CD14-positive monocyte (primary cell): ENCODE data around the gene TOM1L2. TPM values are rescaled to one million over a fixed set of nuclear protein-coding genes. Genes with fewer than 3 reads are reported as not detected.
"Not testable (repeated sequence)": the region's sequence is repeated elsewhere in the genome, so short reads cannot be mapped to it uniquely, and the experiment has no call there.

Experiments
- DNase-seq, 3 donors: peaks; one replicate each; pipeline ENCODE4 v3.0.0-alpha.2; 2011 to 2022
- H2AFZ ChIP-seq: 2 replicates; pipeline ENCODE4 v1.6.0; 2012; ENCODE audit warnings: mild to moderate bottlenecking, low read depth, low read length, inconsistent platforms; ENCODE audit not compliant: insufficient read depth, poor library complexity, severe bottlenecking
- H3K27ac ChIP-seq, 2 donors: 1 replicate in 1 of 2; 2 replicates in 1 of 2; pipeline ENCODE4 v1.5.1; 2012 to 2013; ENCODE audit warnings: low read length in 2 of 2, control low read depth in 1 of 2, inconsistent platforms in 1 of 2, low read depth in 1 of 2, mild to moderate bottlenecking in 1 of 2
- H3K27me3 ChIP-seq, 2 donors: one replicate each; pipeline versions ENCODE4 v1.6.0 to v1.6.1; 2011 to 2013; ENCODE audit warnings: low read length in 2 of 2; ENCODE audit not compliant: control insufficient read depth in 2 of 2, insufficient read depth in 2 of 2
- H3K36me3 ChIP-seq, 2 donors: replicated peaks in 1 of 2; 1 replicate in 1 of 2; 2 replicates in 1 of 2; pipeline versions ENCODE4 v1.5.1 to v1.6.1; 2012 to 2013; ENCODE audit warnings: low read length in 2 of 2, control low read depth in 1 of 2, inconsistent platforms in 1 of 2, mild to moderate bottlenecking in 1 of 2; ENCODE audit not compliant: insufficient read depth in 2 of 2, control insufficient read depth in 1 of 2
- H3K4me1 ChIP-seq, 2 donors: 1 replicate in 1 of 2; 2 replicates in 1 of 2; pipeline versions ENCODE4 v1.5.1 to v1.6.1; 2012 to 2013; ENCODE audit warnings: low read length in 2 of 2, control low read depth in 1 of 2, inconsistent platforms in 1 of 2, mild to moderate bottlenecking in 1 of 2, moderate library complexity in 1 of 2; ENCODE audit not compliant: insufficient read depth in 2 of 2, control insufficient read depth in 1 of 2
- H3K4me2 ChIP-seq: replicated peaks from 2 replicates; pipeline ENCODE3; 2012; ENCODE audit warnings: low read length, moderate library complexity, mild to moderate bottlenecking; ENCODE audit not compliant: poor library complexity, severe bottlenecking; ENCODE audit errors: extremely low read depth
- H3K4me3 ChIP-seq, 3 experiments: fragments of 200-600 bp in 1 of 3; sonication (generic) in 1 of 3; replicated peaks in 1 of 3; 1 replicate in 2 of 3; 2 replicates in 1 of 3; pipeline ENCODE4 v1.5.1; 2011 to 2013; ENCODE audit warnings: low read length in 3 of 3, mild to moderate bottlenecking in 3 of 3, control low read depth in 2 of 3, low read depth in 2 of 3, inconsistent platforms in 1 of 3, moderate library complexity in 1 of 3
- H3K79me2 ChIP-seq: 2 replicates; pipeline ENCODE4 v1.6.0; 2012; ENCODE audit warnings: mild to moderate bottlenecking, control low read depth, inconsistent platforms, low read length, moderate library complexity; ENCODE audit not compliant: insufficient read depth
- H3K9ac ChIP-seq: 2 replicates; pipeline ENCODE4 v1.6.0; 2017; ENCODE audit warnings: low read length, mild to moderate bottlenecking; ENCODE audit not compliant: insufficient read depth, poor library complexity, severe bottlenecking
- H3K9me3 ChIP-seq, 2 donors: replicated peaks in 1 of 2; 1 replicate in 1 of 2; 2 replicates in 1 of 2; pipeline versions ENCODE4 v1.5.1 to v1.6.1; 2012 to 2013; ENCODE audit warnings: low read length in 2 of 2, control low read depth in 1 of 2; ENCODE audit not compliant: control insufficient read depth in 1 of 2, insufficient read depth in 1 of 2
- H4K20me1 ChIP-seq: 2 replicates; pipeline ENCODE4 v1.6.0; 2012; ENCODE audit warnings: mild to moderate bottlenecking, low read length, control low read depth, moderate library complexity; ENCODE audit not compliant: insufficient read depth
- H3K27ac Mint-ChIP-seq, 7 donors: one replicate each; pipeline ENCODE4 v1.8.0; 2020; ENCODE audit warnings: mild to moderate bottlenecking in 7 of 7, mixed read lengths in 7 of 7, moderate library complexity in 6 of 7, inconsistent platforms in 2 of 7
- H3K27me3 Mint-ChIP-seq, 3 donors: one replicate each; pipeline ENCODE4 v1.8.0; 2021 to 2022; ENCODE audit warnings: low read depth in 3 of 3, mild to moderate bottlenecking in 3 of 3, mixed read lengths in 3 of 3, moderate library complexity in 3 of 3, inconsistent platforms in 1 of 3
- H3K36me3 Mint-ChIP-seq, 2 donors: one replicate each; pipeline ENCODE4 v1.8.0; 2020; ENCODE audit warnings: mixed read lengths in 2 of 2, inconsistent platforms in 1 of 2, mild to moderate bottlenecking in 1 of 2
- H3K4me1 Mint-ChIP-seq: one replicate; pipeline ENCODE4 v1.8.0; 2020; ENCODE audit warnings: mild to moderate bottlenecking, mixed read lengths
- H3K4me3 Mint-ChIP-seq, 2 donors: one replicate each; pipeline ENCODE4 v1.8.0; 2020; ENCODE audit warnings: mild to moderate bottlenecking in 2 of 2, mixed read lengths in 2 of 2, moderate library complexity in 1 of 2
- H3K9me3 Mint-ChIP-seq, 7 donors: one replicate each; pipeline ENCODE4 v1.8.0; 2020 to 2022; ENCODE audit warnings: mixed read lengths in 7 of 7, mild to moderate bottlenecking in 6 of 7, moderate library complexity in 6 of 7, inconsistent platforms in 2 of 7
- WGBS: methylation state at CpG from one replicate; pipeline ENCODE4 v1.1.5; 2013; ENCODE audit warnings: missing lambda C conversion rate; ENCODE audit not compliant: insufficient coverage; 5-methylcytosine and 5-hydroxymethylcytosine counted together
- intact Hi-C, 2 donors: fragments of 100-400 bp; cut with micrococcal nuclease; formaldehyde crosslinking; loops; one replicate each; pipeline versions ENCODE4 v1.15.0 to v1.15.1; 2023
- polyA plus RNA-seq, 3 donors: library from polyadenylated mRNA; depleted of rRNA in 1 of 3; unstranded in 2 of 3; stranded (reverse) in 1 of 3; fragments of 300-500 nt in 2 of 3; fragments of >200 nt in 1 of 3; fragmentation: Illumina TruSeq in 2 of 3; gene quantifications; 1 replicate in 2 of 3; 2 replicates in 1 of 3; pipeline ENCODE4 v1.2.3, GENCODE V29; 2012 to 2021
- TF ChIP-seq, protein P1 (sequence below): fragments of 200-600 bp; IDR thresholded peaks from one replicate; pipeline ENCODE4 v1.8.0; 2022; ENCODE audit warnings: antibody characterized with exemption, mild to moderate bottlenecking

Gene TOM1L2
- polyA plus RNA-seq, 3 donors, result 1.7 to 28.2 (median 2.8) TPM

DNA sequence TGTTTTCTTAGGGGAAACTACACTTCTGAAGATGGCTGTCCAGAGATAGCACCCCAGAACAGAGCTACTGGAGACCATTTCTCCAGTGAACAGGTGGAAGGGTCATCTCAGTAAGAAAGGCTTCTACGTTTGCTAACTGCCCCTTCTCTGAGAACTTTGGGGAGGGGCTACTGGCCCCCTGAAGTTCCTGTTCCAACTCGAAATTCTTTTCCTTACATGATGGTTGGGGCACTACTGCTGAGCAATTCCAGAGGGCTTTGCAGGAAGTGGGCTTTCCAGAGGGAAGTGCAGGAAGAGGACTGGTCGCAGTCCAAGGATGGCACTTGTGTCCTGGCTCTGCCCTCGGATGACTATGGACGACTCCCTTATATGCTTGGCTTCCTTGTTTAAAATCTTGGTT, 31.2 kb downstream of the TOM1L2 start:
- Histone ChIP-seq H3K27ac (no peak overlapping the region), H3K36me3 (no peaks in the 10 kb centered on the region), H3K79me2 (peaks cover 46% of the 10 kb centered on the region), H3K4me2 (no peak overlapping the region), H3K4me1 (peaks cover 23 to 25% of the 10 kb centered on the region in 2 donors), H3K27me3 (no peaks in the 10 kb centered on the region), H4K20me1 (peaks cover 38% of the 10 kb centered on the region), H3K9me3 (no peaks in the 10 kb centered on the region), H3K4me3 (no peak overlapping the region), H3K9ac (no peak overlapping the region), H2AFZ (no peak overlapping the region)
- intact Hi-C loops, result no loop called here
- Mint-ChIP-seq H3K4me3 (no peak overlapping the region), H3K9me3 (peaks cover 0 to 3% (median 0%) of the 10 kb centered on the region in 7 donors), H3K36me3 (peaks cover 5 to 11% of the 10 kb centered on the region in 2 donors), H3K27ac (no peak overlapping the region), H3K27me3 (no peaks in the 10 kb centered on the region), H3K4me1 (peaks cover 41% of the 10 kb centered on the region)
- TF ChIP-seq, protein P1, sequence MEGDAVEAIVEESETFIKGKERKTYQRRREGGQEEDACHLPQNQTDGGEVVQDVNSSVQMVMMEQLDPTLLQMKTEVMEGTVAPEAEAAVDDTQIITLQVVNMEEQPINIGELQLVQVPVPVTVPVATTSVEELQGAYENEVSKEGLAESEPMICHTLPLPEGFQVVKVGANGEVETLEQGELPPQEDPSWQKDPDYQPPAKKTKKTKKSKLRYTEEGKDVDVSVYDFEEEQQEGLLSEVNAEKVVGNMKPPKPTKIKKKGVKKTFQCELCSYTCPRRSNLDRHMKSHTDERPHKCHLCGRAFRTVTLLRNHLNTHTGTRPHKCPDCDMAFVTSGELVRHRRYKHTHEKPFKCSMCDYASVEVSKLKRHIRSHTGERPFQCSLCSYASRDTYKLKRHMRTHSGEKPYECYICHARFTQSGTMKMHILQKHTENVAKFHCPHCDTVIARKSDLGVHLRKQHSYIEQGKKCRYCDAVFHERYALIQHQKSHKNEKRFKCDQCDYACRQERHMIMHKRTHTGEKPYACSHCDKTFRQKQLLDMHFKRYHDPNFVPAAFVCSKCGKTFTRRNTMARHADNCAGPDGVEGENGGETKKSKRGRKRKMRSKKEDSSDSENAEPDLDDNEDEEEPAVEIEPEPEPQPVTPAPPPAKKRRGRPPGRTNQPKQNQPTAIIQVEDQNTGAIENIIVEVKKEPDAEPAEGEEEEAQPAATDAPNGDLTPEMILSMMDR, result no peak
- no peak for DNase-seq
- 84% methylated on average over 4 of the region's 5 CpGs for WGBS

DNA sequence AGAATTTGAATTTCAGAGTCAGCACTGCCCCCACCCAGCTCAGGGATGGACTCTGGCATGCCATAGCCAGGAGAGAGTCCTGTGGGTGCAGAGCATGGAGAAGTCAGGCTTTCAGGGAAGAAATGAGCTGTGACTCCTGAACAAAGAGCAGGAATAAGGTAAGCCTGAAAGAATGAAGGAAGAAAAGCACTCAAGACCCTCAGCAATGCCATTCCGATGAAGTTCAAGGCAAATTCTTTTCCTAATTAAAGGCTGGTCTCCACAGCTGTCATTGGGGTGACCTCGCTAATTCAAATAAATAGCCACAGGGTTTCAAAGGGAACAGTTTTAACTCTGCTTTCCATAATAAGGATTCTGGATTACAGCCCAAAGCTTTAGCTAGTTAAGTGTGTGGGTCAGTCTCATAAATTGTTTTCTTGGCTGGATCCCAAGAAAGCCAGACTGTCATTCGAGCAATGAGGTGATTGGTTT, 31.7 kb downstream of the TOM1L2 start:
- H3K27ac Mint-ChIP-seq, result no peak overlapping the region
- H3K9me3 ChIP-seq, result no peaks in the 10 kb centered on the region
- no peak overlapping the region for H2AFZ ChIP-seq
- H3K36me3 ChIP-seq, result no peaks in the 10 kb centered on the region
- intact Hi-C loops, result no loop called here
- no peak overlapping the region for H3K4me2 ChIP-seq
- no peak overlapping the region for H3K27ac ChIP-seq
- H3K79me2 ChIP-seq, result peaks cover 46% of the 10 kb centered on the region
- TF ChIP-seq, protein P1, result no peak
- H3K36me3 Mint-ChIP-seq, result peaks cover 5 to 11% of the 10 kb centered on the region in 2 donors
- peaks cover 25 to 28% of the 10 kb centered on the region in 2 donors for H3K4me1 ChIP-seq
- no peaks in the 10 kb centered on the region for H3K27me3 ChIP-seq
- H3K27me3 Mint-ChIP-seq, result no peaks in the 10 kb centered on the region
- H3K4me3 Mint-ChIP-seq, result no peak overlapping the region
- WGBS, result 100% methylated on average over 1 of the region's 3 CpGs
- H4K20me1 ChIP-seq, result peaks cover 42% of the 10 kb centered on the region
- peaks cover 44% of the 10 kb centered on the region for H3K4me1 Mint-ChIP-seq
- no peak overlapping the region for H3K4me3 ChIP-seq
- H3K9ac ChIP-seq, result no peak overlapping the region
- peaks cover 0 to 3% (median 0%) of the 10 kb centered on the region in 7 donors for H3K9me3 Mint-ChIP-seq
- no peak for DNase-seq

GRCh38 chr17:17939941-17940340, 32.3 kb downstream of the TOM1L2 start:
- H3K9me3 Mint-ChIP-seq, H3K36me3 ChIP-seq, H3K9me3 ChIP-seq, H2AFZ ChIP-seq, H3K9ac ChIP-seq, DNase-seq, H3K4me3 Mint-ChIP-seq, H3K27me3 ChIP-seq, H3K4me3 ChIP-seq, H3K27me3 Mint-ChIP-seq, H3K4me2 ChIP-seq, H3K27ac ChIP-seq: not testable (repeated sequence)
- 100% methylated on average over 1 of the region's 7 CpGs for WGBS
- H3K36me3 Mint-ChIP-seq, result peaks cover 5 to 11% of the 10 kb centered on the region in 2 donors
- H3K79me2 ChIP-seq, result peaks cover 43% of the 10 kb centered on the region
- peaks cover 30 to 33% of the 10 kb centered on the region in 2 donors for H3K4me1 ChIP-seq
- H3K4me1 Mint-ChIP-seq, result peaks cover 49% of the 10 kb centered on the region
- intact Hi-C loops, result loop anchor here in 1 of 2 donors (5.0 kb wide), 1 partner anchor 32 kb away; the partner anchor contains the start of genes DRC3 and TOM1L2
- peaks cover 47% of the 10 kb centered on the region for H4K20me1 ChIP-seq
- peak overlapping the region in 2 of 7 donors; percentile 6 to 13 for H3K27ac Mint-ChIP-seq
